GM19324 (cell line): ENCODE data around the gene CDCP1.

Experiments used
- ATAC-seq: cut with Tn5 transposase; IDR thresholded peaks from one replicate; pipeline ENCODE4 v1.9.1; 2021; ENCODE audit warnings: mild to moderate bottlenecking, moderate library complexity; ENCODE audit not compliant: unreplicated experiment, low FRiP score

CDCP1 gene

DNA sequence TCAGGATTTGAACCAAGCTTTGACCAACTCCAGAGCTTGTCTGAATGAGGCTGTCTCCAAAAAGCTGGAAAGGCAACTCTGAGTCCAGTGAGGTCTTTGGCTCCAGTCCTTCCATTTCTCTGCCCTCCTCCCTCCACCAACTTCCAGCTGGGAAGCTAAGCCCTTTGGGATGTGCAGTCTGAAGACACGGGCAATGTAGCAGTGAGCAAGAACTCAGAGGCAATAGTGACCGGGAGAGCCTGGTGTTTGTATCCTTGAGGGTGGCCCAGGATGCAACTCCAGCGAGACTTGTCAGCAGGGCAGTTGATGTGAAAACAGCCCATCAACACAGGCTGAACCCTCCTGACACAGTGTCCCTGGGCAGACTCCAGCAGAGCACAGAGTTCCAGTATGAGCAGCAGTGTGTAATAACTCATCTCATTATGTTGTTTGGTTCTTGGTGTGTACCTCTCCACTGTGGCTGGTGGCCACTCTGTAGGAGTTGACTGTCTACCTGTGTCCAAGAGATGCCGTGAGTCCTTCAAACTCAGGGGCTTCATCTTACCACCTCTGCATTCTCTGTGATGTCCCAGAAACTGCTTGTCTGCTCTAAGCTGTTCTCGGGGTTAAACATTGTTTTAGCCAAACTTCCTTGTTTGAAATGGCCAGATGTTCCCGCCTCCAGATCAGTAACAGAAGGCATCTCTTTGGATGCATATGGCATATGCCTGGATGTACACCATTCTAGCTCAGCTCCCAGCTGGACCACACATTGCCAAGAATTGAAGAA is 6.6 kb downstream of the CDCP1 start:
- no peak for ATAC-seq

- no peak for ATAC-seq
These were observed 8.5 kb downstream of the CDCP1 start for GRCh38 chr3:45137656-45138181.

GRCh38 chr3:45135959-45136358 is 10.2 kb downstream of the CDCP1 start:
- no peak for ATAC-seq

DNA sequence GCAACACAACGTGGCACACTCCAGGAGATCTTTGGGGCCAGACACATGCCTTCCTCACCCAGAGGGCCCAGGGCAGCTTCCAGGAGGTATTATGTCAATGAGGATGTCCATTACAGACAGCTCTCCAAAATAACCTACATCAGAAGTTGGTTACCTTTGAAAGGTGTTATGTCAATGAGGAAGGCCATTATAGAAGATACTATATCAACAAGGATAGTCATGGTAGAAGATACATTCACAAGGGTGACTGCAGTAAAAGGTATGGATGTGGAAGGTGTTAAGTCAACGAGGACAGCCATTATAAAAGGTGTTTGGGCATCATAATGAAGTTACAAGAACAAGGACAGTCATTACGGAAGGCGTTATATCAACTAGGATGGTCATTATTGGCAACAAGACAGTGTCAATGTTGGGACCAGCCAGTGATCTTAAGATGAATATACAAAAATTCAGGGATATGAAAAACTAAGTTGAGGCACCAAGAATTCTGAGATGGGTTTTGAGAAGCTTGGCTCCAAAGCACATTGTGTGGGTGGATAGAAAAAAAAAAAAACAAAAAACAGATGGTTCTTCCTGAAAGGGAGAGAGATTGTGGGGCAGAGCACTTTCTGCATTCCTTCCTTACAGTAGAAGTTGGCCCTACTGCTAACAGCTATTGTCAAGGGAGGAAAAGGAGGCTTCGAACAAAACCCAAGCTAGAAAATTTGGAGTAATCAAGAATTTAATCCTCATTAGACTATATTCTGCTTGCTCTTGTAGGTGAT is 11.2 kb downstream of the CDCP1 start:
- no peak for ATAC-seq

- no peak for ATAC-seq
These were observed 13.5 kb downstream of the CDCP1 start for GRCh38 chr3:45132568-45133211.

- ATAC-seq, result no peak
These were observed 15.0 kb downstream of the CDCP1 start for GRCh38 chr3:45131201-45131600.

DNA sequence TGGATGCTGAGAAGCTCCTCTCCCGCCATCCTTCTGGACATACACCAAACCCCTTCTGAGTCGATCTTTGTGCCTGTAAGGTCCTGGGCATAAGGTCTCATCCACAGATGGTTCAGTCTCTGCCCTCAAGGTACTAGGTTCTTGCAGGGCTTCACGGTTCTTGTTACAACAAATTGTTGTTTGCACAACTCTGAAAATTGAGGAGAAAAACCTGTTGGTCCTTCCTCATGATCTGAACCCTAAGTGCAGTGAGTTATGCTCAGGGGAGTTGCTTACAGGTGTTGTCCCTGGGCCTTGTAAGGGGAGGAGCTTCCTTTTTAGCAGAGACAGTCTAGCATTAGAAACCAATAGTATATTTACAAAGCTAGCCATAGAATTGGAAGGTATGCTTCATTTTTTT is 15.7 kb downstream of the CDCP1 start:
- ATAC-seq, result no peak

- no peak for ATAC-seq
These were observed 17.2 kb downstream of the CDCP1 start for GRCh38 chr3:45128950-45129349.

DNA sequence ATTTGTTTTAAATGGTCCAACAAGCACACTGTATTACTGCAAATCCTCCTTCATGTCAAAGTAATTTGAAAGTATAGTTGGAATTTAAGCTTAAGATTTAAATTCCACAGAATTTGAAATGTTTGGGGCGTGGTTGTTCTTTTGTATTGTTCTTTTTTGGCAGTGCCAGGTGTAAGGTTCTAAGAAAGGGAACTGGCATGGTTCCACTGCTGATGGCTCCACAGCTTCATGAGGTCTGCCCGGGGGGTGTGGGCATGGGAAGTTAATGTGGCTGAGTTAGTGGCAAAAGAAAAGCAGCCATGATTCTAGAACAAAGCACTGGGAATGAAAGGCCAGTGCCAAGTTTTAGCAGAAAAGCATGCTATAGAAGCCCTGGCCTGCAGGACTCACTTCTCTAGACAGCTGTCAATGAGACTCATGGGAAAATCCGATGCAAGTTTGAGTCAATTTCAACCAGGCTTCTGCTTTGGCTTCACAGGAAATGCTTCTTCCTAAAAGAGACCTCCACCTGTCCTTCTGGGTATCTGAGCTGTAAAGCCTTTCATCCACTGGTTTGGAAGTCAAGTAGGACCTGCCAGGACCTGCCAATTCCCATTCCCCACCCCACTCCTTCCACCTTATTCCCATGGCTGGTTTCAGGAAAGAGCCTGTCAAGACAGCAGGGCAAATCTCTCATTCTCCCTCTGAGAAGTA is 18.9 kb downstream of the CDCP1 start:
- no peak for ATAC-seq

GRCh38 chr3:45126730-45127129 is 19.4 kb downstream of the CDCP1 start:
- no peak for ATAC-seq

- no peak for ATAC-seq
These were observed 20.6 kb downstream of the CDCP1 start for GRCh38 chr3:45125550-45126026.

GRCh38 chr3:45124956-45125355 is 21.2 kb downstream of the CDCP1 start:
- ATAC-seq, result no peak

DNA sequence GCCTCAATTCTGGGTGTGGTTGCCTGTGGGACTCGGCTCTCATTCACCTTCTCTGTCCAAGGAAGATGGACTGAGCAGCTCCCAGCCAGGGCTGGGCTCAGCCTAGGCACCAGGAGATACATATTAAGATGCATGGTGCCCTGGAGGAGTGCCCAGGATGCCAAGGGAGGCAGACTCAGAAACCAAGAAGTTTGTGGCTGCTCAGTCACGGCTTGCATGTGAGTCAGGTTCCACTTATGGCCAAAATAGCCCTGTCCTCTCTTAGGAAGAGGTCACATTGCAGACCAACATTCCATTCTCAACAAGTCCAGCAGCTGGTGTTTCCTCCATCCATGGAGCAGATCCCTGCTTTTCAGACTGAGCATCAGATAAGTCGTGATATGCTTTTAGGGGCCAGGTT is 21.8 kb downstream of the CDCP1 start:
- no peak for ATAC-seq

GRCh38 chr3:45123581-45124269 is 22.5 kb downstream of the CDCP1 start:
- ATAC-seq, result no peak

GRCh38 chr3:45123030-45123429 is 23.1 kb downstream of the CDCP1 start:
- peak; percentile 60 for ATAC-seq

GRCh38 chr3:45120359-45121158 is 25.6 kb downstream of the CDCP1 start:
- no peak for ATAC-seq

GRCh38 chr3:45119824-45120358 is 26.3 kb downstream of the CDCP1 start:
- no peak for ATAC-seq

DNA sequence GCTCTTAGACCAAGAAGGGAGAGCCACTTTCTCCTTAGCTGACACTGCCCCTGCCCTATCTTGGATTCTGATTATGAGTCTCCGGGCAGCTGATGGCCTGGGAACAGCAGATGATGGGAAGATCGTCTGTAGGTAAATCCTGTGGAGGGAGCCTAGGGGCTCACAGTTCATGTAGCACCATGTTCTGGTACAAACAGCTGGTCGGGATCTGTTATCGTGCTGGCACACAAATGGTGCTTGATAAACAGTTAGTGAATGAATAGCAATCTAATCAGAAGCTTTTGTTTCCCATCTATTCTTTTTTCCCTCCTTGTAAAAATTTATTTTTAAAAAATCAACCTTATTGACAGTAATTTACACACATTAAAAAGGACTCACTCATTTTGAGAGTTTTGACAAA is 26.8 kb downstream of the CDCP1 start:
- no peak for ATAC-seq

DNA sequence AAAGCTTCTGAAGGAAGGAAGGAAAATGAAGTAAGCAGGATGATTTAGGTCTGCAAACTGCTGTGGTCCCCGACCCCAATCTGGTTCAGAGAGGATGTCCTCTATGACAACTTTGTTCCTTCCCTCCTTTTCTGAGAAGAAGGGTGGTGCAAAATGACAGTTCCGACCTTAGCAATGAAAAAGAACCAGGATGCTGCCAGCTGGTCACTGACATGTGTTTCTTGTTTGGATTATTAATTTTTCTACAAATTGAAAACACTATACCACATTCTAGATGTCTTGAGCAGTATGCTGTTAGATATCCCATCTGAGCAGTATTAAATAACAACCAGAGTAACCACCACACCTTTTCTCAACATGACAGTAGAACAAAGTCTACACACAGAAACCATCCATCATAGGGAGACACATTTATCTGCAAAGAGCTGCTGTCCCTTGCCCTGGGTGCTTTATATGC is 27.5 kb downstream of the CDCP1 start:
- no peak for ATAC-seq
